HG02981 (cell line): ENCODE measurements around the gene GRAMD1A.
"Not testable (repeated sequence)": the region's sequence is repeated elsewhere in the genome, so short reads cannot be mapped to it uniquely, and the experiment has no call there.

Experiments used
- ATAC-seq: cut with Tn5 transposase; IDR thresholded peaks from one replicate; pipeline ENCODE4 v1.9.1; 2021; ENCODE audit warnings: mild to moderate bottlenecking, moderate library complexity; ENCODE audit not compliant: unreplicated experiment

The GRAMD1A gene

DNA sequence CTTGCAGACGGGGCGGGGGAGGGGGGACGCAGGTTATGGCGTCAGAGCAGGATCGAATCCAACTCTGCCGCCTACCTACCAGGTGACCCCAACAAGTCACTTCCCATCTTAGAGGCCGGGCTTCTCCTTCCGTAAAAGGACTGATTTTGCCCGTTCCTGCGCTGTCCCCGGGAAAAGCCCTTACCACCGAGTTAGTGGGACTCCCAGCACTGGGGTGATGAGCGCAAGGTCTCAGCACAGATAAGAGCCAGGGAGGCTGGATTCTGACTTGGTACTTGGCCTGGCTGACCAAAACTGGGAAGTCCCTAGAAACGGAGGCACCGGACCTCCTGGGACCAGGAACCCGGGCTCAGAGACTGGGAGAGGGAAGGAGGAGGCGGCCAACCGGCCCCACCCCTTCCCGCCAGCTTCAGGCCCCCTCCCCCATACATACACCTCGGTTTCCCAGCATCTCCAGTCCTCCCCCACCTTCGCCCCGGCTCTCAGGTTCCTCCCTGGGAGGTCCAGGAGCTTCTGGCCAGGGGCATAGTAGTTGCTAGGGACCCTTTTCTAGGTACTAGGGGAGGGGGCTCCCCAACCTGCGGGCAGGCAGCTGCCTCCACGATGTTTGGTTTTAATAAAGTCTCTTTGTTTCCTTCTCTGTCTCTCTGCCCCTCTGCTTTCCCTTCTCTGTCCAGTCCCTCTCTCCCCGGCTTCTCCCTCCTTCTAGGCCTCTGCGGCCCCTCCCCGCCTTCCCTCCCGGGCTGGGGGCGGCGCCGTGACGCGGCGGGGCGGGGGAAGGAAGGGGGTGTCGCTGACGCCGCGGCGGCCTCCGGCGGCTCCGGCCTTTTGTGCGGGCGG lies at the start of gene GRAMD1A:
GRAMD1A (plus strand) TSS at position 826 of the 840 bp plus-strand sequence. CDS start 156 bp downstream, outside the sequence.
- no peak for ATAC-seq

DNA sequence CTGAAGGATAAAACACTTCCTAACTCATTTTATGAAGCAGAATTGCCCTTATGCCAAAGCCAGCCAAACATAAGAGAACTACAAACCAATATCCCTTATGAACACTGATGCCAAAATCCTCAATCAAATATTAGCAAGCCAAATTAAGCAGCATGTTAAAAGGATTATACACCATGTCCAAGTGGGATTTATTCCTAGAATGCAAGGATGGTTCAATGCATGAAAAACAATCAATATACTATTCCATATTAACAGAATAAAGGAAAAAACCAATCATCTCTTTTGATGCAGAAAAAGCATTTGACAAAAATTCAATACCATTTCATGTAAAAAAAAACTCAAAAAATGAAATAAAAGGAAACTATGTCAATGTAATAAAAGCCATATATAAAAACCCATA lies 47.0 kb upstream of the GRAMD1A start:
- no peak for ATAC-seq

DNA sequence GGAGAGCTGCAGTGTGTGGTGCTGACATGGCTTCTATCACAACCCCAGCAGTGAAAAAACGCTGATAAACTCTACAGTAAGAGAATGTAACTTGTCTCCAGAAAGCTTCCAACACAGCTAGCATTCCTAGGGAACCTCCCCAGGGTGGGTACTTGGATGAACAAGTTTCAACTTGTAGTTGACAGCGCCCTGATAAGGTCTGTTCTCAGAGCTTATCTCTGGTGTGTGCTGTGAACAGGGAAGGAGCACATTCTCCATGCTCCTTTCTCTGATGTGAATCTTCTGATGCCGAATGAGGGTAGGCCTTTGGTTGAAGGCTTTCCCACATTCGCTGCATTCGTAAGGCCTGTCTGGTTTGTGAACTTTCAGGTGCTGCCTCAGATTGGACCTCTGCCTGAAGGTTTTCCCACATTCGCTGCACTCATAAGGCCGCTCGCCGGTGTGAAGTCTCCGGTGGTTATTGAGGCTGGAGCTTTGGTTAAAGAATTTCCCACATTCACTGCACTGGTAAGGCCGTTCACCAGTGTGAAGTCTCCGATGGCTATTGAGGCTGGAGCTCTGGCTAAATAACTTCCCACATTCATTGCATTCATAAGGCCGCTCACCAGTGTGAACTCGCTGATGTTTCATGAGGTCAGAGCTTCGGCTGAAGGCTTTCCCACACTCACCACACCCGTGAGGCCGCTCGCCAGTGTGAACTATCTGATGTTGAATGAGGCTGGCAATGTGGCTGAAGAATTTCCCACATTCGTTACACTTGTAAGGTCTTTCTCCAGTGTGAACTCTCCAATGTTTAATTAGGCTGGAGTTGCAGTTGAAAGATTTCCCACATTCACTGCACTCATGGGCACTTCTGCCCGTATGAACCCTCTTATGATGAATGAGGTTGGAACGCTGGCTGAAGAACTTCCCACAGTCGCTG lies 42.0 kb upstream of the GRAMD1A start:
- no peak for ATAC-seq

DNA sequence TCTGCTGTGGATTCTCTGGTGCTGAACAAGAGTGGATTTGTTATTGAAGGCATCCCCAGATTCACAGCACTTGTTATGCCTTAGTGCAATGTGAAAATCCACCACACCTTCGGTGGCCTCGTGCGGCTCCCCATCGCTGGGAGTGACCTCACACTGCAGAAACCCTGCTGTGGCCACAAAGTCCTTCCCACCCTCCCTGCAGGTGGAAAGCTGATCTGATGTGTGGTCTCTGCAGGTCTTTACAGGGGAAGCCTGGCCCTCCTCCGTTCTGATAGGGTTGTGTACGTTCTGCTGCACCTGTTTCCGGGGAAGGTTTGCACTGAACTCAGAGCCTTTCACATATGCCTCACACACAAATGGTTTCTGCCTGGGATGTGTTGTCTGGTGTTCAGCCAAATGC lies 41.1 kb upstream of the GRAMD1A start:
- ATAC-seq, result no peak

DNA sequence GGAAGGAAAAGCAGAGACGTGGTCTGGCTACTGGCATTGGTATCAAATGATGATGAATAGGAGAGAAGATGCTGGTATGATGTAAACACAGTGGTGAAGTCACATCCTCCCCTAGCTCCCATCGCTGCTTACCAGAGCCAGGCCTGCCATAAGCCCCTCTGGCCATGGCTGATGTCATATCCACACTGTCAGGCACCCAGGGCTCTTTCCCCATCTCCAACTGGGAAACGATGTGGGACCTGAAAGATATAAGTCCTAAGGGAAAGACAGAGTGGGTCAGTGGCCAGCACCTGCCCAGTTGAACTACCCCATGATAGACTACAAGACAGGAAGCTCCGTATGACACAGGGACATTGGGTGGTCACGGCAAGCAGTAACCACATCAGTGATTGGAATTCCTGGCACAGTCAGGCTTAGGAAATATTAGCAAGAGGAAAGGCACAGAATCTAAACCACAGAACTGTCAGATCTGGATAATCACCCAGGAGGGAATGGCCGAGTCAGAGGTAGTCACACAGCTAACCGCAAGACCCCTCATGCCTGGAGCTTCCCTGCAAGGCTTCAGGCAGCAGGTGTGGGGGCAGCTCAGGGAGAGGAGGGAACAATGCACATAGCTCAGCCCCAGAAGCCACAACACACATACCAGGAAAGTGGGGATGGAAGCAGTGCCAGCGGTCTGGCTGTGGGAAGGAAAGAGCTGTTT lies 39.9 kb upstream of the GRAMD1A start:
- ATAC-seq, result no peak

DNA sequence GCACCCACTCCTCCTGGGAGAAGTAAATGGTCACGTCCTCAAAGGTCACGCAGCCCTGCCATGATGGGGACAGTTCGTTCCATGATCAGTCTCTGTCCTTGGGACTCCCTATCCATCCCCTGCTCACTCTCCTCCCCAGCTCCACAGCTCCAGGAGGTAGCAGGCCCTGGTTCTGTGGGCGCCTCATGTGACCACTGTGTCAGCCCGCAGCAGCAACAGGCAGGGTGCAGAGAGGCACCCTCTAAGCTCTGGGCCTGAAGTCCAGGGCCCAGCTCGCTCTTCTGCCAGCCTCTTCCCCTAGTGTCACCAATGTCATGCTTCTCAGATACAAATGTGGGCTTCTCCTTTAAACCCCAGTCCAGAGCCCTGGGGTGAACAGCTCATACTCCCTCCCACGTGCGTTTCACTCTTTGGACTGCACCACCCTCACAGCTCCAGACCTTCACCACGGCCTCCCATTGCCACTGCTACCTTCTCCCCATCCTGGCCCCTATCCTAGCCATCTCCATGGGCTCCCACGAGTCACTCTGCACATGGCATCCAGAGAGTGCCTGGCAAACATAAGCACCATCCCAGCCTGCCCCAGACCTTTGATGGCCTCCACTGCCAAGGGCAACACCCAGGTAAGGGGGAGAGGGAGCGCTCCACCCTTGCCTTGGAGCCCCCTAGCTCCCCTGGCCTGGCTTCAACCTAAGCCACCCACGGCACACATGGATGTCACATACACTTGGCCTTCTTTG lies 39.0 kb upstream of the GRAMD1A start:
- ATAC-seq, result no peak

DNA sequence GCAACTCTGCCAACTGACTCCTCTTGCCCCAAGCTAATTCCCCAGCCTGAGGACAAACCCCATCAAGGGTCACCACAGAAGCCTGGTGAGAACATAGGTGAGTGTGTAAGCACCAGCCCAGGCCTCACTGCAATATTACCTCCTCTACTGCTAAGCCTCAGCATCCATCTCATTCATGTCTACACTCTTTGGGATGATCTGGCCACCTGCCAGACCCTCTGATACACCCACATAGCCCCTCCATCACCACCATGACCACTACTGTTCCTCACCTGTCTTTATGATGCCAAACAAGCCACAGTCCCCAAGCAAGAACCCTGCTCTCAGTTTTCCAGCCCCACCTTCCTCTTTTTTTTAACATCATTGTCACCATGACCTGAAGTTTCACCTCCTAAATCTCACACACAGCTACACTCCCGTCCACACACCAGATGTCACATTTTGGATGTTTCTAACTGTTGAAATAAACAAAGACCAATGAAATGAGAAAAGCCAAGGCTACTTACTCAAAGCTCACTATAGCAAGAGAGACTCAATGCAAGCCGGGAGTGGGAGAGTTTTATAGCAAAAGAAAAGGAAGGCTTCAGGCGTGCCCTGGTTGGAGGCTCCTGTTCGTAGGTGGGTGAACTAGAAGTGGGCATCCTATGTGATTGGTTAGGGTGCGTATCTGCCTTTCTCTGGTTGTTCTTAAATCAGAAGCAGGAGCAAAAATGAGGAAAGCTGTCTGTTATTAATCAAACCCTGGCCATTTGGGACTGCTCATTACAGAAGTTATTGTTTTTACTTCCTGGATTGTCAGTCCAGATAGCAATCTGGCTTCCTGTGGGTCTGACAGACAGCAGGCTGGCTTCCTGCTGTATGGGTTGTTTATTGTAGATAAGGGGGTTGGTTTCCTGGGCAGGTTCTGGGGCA lies 38.1 kb upstream of the GRAMD1A start:
- no peak for ATAC-seq

DNA sequence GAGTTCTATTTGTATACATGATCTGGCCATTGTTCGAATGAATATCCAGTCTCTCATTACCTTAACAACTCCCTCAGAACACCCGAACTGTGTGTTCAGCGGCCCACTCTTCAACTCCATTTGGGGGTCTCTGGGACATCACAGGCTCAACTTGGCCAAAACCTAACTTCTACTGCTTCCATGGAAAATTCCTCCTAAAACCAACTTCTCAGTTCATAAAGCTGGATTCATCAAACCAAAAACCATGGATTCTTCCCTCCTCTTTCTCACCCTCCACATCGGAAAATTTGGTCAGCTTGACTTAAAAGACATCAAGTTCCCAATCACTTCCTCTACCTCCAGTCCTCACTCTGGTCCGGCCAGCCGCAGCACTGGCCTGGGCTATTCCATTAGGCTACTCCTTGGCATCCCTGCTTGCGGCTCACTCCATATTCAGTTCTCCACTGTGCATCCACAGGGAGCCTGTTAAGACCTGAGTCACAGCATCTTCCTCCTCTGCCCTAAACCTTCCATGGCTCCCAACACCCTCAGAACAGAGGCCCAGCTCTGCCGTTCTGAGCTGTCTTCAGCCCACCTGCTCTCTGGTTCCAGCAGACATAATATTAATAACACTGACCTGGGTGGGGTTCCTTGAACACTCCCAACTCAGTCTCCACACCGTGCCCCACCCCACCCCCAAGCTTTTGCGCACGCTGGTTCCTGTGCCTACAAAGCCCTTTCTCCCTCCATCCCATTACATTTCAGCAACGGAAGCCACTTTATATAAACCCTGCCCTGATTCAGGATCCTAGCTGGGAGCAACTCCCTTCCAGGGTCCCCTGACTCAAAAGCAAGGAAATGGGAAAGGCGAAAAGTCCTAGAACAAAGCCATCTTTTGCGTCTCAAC lies 37.2 kb upstream of the GRAMD1A start:
- no peak for ATAC-seq

DNA sequence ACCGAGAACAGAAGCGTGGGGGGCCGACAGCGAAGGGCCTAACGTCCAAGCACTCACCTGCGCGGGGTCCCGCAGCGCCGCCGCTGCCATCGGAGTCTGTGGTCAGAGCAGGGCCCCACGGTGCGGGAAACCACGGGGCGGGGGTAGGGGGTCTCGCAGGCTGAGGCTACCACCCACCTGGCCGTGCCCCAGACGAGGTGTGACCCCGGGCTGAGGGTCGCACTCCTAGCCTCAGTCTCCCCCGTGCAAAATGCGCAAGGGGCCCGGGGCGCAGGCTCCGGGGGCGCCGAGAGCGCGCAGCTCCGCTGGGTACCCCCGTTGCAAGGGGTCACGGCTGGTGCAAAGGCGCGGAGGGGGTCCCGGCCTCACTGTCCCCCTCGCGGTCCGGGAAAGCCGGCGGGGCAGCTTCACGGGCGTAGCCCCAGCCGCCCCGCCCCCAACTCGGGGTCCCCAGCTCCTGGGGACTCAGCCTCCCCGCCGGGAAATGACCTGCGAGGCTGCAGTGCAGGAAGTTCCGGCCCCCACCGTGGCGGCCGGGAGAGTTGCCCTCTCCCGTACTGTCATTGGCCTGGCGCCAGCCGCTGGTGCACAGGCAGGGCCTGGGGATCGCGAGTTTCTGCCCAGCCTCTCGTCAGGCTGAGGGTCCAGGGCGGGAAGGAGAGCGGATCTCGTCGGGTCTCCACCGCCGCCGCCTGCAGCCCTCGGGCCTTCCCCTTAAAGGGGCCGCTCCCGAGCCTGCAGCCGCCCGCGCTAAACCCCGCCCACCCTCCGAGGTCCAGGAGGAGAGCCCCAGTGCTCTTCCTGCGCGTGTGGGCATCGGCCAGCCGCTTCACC lies 36.3 kb upstream of the GRAMD1A start, which contains the start of gene ZNF792:
ZNF792 (minus strand) TSS at position 657 of the 834 bp plus-strand sequence; CDS start at position 90, 567 bp downstream.
- ATAC-seq, result peak; percentile 61

DNA sequence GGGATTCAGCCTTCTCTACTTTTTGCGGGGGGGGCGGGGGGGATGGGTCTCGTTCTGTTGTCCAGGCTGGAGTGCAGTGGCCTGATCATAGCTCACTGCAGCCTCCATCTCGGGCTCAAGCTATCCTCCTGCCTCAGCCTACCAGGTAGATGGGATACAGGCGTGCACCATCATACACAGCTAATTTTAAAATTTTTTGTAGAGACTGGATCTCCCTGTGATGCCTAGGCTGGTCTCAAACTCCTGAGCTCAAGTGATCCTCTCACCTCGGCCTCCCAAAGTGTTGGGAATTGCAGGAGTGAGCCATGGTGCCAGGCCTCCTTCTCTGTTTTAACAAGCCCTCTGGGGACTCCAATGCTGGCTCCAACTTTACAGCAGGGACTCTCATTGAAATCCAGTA lies 35.5 kb upstream of the GRAMD1A start:
- ATAC-seq, result no peak

DNA sequence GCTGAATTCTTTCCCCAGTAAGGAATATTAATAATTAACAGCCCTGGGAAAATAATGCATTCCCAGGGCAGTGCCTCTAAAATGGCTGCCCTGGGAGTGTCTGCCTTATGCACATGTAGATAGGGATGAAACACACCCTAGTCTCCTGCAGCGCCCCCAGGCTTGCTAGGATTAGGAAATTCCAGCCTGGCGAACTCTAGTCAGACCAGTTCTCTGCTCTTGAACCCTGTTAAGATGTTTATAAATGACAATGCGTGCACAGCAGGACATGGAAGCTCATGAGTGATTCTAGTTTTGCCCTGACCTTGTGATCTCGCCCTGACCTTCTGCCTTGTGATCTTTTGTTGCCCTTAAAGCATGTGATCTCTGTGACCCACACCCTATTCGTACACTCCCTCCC lies 34.6 kb upstream of the GRAMD1A start:
- ATAC-seq, result not testable (repeated sequence)

DNA sequence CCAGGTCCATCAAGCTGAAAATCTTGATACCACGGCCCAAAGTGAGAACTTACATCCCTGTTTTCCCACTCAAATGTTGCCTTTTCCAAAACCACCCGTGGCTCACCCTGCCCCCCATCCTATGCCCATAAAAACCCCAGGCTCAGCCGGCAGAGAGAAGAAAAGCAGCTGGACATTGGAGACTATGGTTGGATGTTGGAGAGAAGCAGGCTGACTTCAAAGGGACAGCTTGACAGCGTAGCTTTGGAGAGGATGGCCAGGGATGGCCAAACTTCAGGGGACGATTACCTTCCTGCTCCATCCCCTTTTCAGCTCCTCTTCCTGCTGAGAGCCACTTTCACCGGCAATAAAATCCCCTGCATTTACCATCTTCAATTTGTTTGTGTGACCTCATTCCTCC lies 32.6 kb upstream of the GRAMD1A start:
- no peak for ATAC-seq

DNA sequence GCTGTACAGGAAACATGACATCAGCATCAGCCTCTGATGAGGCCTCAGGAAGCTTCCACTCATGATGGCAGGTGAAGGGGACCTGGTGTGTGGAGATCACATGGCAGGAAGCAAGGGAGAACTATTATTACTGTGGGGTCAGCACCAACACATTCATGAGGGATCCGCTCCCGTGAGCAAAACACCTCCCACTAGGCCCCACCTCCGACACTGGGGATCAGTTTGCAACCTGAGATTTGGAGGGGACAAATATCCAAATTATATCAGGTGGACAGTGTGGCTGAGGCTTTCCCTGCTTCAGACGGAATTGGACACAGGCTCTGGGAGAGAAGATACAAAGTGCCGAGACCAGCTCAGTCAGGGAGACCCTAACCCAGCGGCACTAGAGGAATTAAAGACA lies 30.4 kb upstream of the GRAMD1A start:
- ATAC-seq, result no peak

DNA sequence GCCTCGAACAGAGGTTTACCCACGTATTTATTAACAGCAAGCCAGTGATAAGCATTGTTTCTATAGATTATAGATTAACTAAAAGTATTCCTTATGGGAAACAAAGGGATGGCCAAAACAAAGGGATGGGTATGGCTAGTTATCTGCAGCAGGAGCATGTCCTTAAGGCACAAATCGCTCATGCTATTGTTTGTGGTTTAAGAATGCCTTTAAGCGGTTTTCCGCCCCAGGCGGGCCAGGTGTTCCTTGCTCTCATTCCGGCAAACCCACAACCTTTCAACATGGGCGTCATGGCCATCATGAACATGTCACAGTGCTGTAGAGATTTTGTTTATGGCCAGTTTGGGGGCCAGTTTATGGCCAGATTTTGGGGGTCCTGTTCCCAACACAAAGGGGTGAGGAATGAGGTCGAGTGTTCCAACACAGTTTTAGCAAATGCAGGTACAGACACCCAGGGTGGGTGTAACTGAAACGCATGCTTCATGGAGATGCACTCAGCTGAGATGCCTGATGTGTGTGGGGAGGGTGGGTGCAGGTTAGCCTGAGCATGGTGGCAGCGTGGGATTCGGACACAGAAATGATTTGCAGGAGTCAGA lies 29.8 kb upstream of the GRAMD1A start:
- not testable (repeated sequence) for ATAC-seq

DNA sequence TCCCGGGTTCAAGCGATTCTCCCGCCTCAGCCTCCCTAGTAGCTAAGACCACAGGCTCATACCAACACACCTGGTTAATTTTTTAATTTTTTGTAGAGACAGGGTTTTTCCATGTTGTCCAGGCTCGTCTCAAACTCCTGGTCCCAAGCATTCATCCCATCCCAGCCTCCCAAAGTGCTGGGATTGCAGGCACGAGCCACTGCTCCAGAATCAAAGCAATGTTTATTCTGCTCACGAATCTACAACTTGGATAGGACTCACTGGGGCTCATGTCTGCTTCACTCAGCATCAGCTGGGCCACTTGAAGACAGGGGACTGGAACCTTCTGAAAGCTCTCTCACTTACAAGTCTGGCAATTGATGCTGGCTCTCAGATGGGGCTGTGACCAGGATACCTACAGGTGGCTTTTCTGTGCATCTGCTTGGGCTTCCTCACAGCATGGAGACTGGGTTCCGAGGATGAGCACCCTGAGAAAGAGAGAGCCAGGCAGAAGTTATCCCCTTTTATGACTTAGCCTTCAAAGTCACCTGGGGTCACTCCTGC lies 27.9 kb upstream of the GRAMD1A start:
- no peak for ATAC-seq

DNA sequence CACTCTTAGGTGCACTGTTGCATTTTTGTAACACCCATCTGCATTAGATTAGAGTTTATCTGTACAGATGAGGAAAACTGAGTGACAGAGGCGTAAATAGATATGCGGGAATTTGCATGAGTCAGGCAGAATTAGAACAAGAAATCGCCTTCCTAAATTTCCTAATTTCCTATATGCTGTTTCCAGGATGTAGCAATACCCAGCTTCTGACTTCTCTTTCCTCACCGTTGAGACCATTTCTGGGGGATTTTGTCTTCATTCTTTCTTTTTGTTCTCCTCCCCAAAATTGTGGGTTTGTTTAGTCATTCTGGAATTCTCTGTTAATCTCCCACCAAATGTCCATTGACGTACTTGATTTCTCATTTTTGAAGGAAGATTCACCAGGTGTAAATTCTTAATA lies 25.5 kb upstream of the GRAMD1A start:
- no peak for ATAC-seq

DNA sequence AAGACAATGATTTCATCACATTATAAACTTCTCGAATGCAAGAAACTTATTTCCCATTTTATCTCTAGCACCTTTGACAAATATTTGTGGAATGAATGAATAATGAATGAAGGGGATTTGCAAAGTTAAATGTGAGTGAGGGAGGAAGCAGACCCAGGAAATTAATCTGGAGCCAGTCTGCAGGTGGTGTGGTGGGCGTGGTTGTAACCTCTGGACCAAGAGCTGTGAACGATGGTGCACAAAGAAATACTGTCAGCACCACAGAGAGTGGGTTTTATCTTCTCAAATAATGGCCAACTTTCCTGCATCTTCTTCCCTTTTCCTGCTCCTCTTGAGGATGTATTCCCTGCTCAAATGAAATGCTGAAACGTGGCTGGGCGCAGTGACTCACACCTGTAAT lies 25.1 kb upstream of the GRAMD1A start:
- ATAC-seq, result no peak
